Measurements from ENCODE around the gene EIF2S3. TPM values are rescaled to one million over a fixed set of nuclear protein-coding genes. Genes with fewer than 3 reads are reported as not detected.
A peak's percentile ranks its signal among the peaks of the same experiment; 100 is the strongest.

The EIF2S3 gene
- total and polyA plus RNA-seq, 2 donors (not counting 1 experiment from before 2014, with no cell fraction given), result 125 to 272 TPM

- Mint-ChIP-seq H3K27me3 (no peaks in the 10 kb centered on the region), H3K4me3 (peak overlapping the region; percentile 99), H3K27ac (peak overlapping the region; percentile 100), H3K9me3 (ENCODE audit: insufficient read depth) (no peaks in the 10 kb centered on the region), H3K4me1 (peaks cover 3% of the 10 kb centered on the region)
- peak overlapping the region; percentile 76 to 98 (median 89) for H3K4me3 ChIP-seq (ENCODE audit: control extremely low read depth in 1 of 5, extremely low read depth in 1 of 5, insufficient read depth in 1 of 5, low read depth in 2 of 5, low read length in 4 of 5)
- DNase-seq (no peak), ATAC-seq (ENCODE audit: low read depth) (peak; percentile 4)
- H3K9me3 ChIP-seq (ENCODE audit: control extremely low read depth in 1 of 3, control insufficient read depth in 2 of 3, insufficient read depth in 1 of 3, low read length in 2 of 3), result no peaks in the 10 kb centered on the region
- peaks cover 18% of the 10 kb centered on the region for H3K79me2 ChIP-seq (ENCODE audit: control insufficient read depth, insufficient read depth, low read length)
- H3K9ac ChIP-seq (ENCODE audit: low read length), result no peak overlapping the region
- H3K27me3 ChIP-seq (replicated peaks in 1 of 4; ENCODE audit: control extremely low read depth in 1 of 4, control insufficient read depth in 3 of 4, insufficient read depth in 4 of 4, low read length in 3 of 4), result no peaks in the 10 kb centered on the region
- WGBS (ENCODE audit: insufficient coverage), result 8% methylated on average over 4 of the region's 14 CpGs
- ChIA-PET POLR2A (interaction anchor here (1.1 to 2.8 kb wide), 8 partner anchors 10 to 313 kb away, joined by 3 to 40 read pairs (median 10); partner anchors contain the start of genes ACOT9, SAT1 and ZFX), CTCF (interaction anchor here (0.6 to 4.6 kb wide), 10 partner anchors 11 to 388 kb away, joined by 3 to 41 read pairs (median 3); partner anchors contain the start of genes APOO, CXorf58, KLHL15 and PRDX4)
- no peak overlapping the region for H2AFZ ChIP-seq (ENCODE audit: insufficient read depth, low read depth, low read length, poor library complexity, severe bottlenecking)
- intact Hi-C loops (cut with micrococcal nuclease), result no loop called here
- peak overlapping the region; percentile 79 for H3K4me2 ChIP-seq (replicated peaks; ENCODE audit: low read depth, low read length, poor library complexity, severe bottlenecking)
- TF ChIP-seq EZH2 (IDR thresholded peaks at IDR 0.05; ENCODE audit: borderline replicate concordance, insufficient read depth, low read depth, low read length, poor library complexity, severe bottlenecking), result no peak
- TF ChIP-seq, protein P1, sequence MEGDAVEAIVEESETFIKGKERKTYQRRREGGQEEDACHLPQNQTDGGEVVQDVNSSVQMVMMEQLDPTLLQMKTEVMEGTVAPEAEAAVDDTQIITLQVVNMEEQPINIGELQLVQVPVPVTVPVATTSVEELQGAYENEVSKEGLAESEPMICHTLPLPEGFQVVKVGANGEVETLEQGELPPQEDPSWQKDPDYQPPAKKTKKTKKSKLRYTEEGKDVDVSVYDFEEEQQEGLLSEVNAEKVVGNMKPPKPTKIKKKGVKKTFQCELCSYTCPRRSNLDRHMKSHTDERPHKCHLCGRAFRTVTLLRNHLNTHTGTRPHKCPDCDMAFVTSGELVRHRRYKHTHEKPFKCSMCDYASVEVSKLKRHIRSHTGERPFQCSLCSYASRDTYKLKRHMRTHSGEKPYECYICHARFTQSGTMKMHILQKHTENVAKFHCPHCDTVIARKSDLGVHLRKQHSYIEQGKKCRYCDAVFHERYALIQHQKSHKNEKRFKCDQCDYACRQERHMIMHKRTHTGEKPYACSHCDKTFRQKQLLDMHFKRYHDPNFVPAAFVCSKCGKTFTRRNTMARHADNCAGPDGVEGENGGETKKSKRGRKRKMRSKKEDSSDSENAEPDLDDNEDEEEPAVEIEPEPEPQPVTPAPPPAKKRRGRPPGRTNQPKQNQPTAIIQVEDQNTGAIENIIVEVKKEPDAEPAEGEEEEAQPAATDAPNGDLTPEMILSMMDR (IDR thresholded peaks at IDR 0.05), result no peak
- H4K20me1 ChIP-seq (ENCODE audit: control insufficient read depth, insufficient read depth, low read length, poor library complexity, severe bottlenecking), result peaks cover 4% of the 10 kb centered on the region
- no peaks in the 10 kb centered on the region for H3K4me1 ChIP-seq (ENCODE audit: control insufficient read depth in 2 of 2, insufficient read depth in 2 of 2, low read length in 2 of 2)
- H3K36me3 ChIP-seq (replicated peaks in 1 of 2; ENCODE audit: control extremely low read depth in 1 of 2, control insufficient read depth in 1 of 2, extremely low read depth in 1 of 2, insufficient read depth in 2 of 2, low read length in 1 of 2), result peaks cover 4 to 13% of the 10 kb centered on the region in 2 experiments
- H3K27ac ChIP-seq (ENCODE audit: low read length in 2 of 2), result no peak overlapping the region
Observed at GRCh38 chrX:24055043-24055356, 244 bp downstream of the EIF2S3 start.

GRCh38 chrX:24063488-24063887 lies 8.7 kb downstream of the EIF2S3 start:
- POLR2A ChIA-PET, result no interaction called here
- Histone ChIP-seq H3K36me3 (replicated peaks in 1 of 2; ENCODE audit: control extremely low read depth in 1 of 2, control insufficient read depth in 1 of 2, extremely low read depth in 1 of 2, insufficient read depth in 2 of 2, low read length in 1 of 2) (peaks cover 2 to 48% of the 10 kb centered on the region in 2 experiments), H3K27ac (ENCODE audit: low read length in 2 of 2) (no peak overlapping the region), H3K79me2 (ENCODE audit: control insufficient read depth, insufficient read depth, low read length) (peaks cover 8% of the 10 kb centered on the region), H2AFZ (ENCODE audit: insufficient read depth, low read depth, low read length, poor library complexity, severe bottlenecking) (no peak overlapping the region), H3K9me3 (ENCODE audit: control extremely low read depth in 1 of 3, control insufficient read depth in 2 of 3, insufficient read depth in 1 of 3, low read length in 2 of 3) (no peaks in the 10 kb centered on the region), H3K27me3 (replicated peaks in 1 of 4; ENCODE audit: control extremely low read depth in 1 of 4, control insufficient read depth in 3 of 4, insufficient read depth in 4 of 4, low read length in 3 of 4) (no peaks in the 10 kb centered on the region), H3K4me2 (replicated peaks; ENCODE audit: low read depth, low read length, poor library complexity, severe bottlenecking) (no peak overlapping the region), H3K4me3 (ENCODE audit: control extremely low read depth in 1 of 5, extremely low read depth in 1 of 5, insufficient read depth in 1 of 5, low read depth in 2 of 5, low read length in 4 of 5) (no peak overlapping the region), H3K9ac (ENCODE audit: low read length) (no peak overlapping the region), H3K4me1 (ENCODE audit: control insufficient read depth in 2 of 2, insufficient read depth in 2 of 2, low read length in 2 of 2) (no peaks in the 10 kb centered on the region), H4K20me1 (ENCODE audit: control insufficient read depth, insufficient read depth, low read length, poor library complexity, severe bottlenecking) (peaks cover 29% of the 10 kb centered on the region)
- Mint-ChIP-seq H3K27ac (no peak overlapping the region), H3K27me3 (no peaks in the 10 kb centered on the region), H3K4me3 (no peak overlapping the region), H3K9me3 (ENCODE audit: insufficient read depth) (no peaks in the 10 kb centered on the region), H3K4me1 (no peaks in the 10 kb centered on the region)
- ATAC-seq (ENCODE audit: low read depth) (no peak), DNase-seq (no peak)
- WGBS (ENCODE audit: insufficient coverage), result 88% methylated on average over 1 of the region's 6 CpGs
- intact Hi-C loops (cut with micrococcal nuclease), result no loop called here
- CTCF ChIA-PET, result no interaction called here
- no peak for TF ChIP-seq EZH2 (IDR thresholded peaks at IDR 0.05; ENCODE audit: borderline replicate concordance, insufficient read depth, low read depth, low read length, poor library complexity, severe bottlenecking)
- TF ChIP-seq, protein P1 (IDR thresholded peaks at IDR 0.05), result no peak

Data from B cell (primary cell).